GM20000 (cell line): ENCODE measurements around the gene DOCK8.

Experiments
- DNase-seq: peaks from one replicate; pipeline ENCODE4 v3.0.0; 2012; ENCODE audit warnings: low spot score
- CTCF ChIP-seq: IDR thresholded peaks from 2 replicates; pipeline ENCODE4 v1.5.1; 2012; ENCODE audit warnings: mild to moderate bottlenecking, control low read depth; ENCODE audit errors: extremely low read depth, missing control alignments

DOCK8 gene

GRCh38 chr9:251398-251797 lies 36.7 kb downstream of the DOCK8 start:
- no peak for DNase-seq
- TF ChIP-seq CTCF, result no peak

DNA sequence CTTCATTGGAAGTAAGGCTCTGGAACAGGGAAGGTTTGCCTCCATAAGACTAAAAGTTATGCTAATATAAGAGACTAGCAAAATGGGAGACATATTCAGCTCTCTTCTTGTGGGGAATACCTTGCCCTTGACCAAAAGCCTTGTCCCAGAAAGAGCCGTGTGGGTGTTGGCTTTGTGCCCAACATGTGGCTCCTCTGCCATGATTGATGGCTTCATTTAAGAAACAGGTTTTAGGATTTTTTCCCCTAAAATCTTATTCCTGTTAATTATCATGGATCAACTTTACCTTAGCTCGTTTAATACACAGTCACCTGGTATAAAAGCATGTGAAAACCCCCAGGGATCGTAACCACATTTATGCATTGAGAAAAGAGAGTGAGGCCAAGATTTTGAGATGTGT lies 38.9 kb downstream of the DOCK8 start:
- TF ChIP-seq CTCF, result no peak
- DNase-seq, result no peak

DNA sequence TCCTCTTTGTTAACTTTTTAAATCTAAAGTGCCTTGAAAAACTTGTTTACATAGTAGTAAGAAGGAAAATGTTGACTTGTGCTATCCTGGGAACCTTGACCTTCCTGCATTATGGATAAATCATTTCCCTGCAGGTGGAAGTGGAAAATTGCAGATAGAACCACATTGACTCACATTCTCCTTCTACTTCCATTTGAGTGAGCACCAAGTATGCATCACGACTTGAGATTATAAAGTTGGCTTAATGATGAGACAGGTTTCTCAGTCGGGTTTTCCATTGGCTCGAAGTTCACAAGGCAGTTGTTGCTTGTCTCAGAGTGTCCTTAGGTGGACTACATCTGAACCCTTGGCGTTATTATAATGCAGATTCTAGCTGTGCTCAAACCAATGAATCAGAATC lies 39.9 kb downstream of the DOCK8 start:
- no peak for DNase-seq
- no peak for TF ChIP-seq CTCF

GRCh38 chr9:257957-258356 lies 43.3 kb downstream of the DOCK8 start:
- no peak for DNase-seq
- no peak for TF ChIP-seq CTCF

- DNase-seq, result no peak
- TF ChIP-seq CTCF, result no peak
Measured at GRCh38 chr9:259405-260404, 45.0 kb downstream of the DOCK8 start.

GRCh38 chr9:264231-264630 lies 49.6 kb downstream of the DOCK8 start:
- TF ChIP-seq CTCF, result no peak
- no peak for DNase-seq

DNA sequence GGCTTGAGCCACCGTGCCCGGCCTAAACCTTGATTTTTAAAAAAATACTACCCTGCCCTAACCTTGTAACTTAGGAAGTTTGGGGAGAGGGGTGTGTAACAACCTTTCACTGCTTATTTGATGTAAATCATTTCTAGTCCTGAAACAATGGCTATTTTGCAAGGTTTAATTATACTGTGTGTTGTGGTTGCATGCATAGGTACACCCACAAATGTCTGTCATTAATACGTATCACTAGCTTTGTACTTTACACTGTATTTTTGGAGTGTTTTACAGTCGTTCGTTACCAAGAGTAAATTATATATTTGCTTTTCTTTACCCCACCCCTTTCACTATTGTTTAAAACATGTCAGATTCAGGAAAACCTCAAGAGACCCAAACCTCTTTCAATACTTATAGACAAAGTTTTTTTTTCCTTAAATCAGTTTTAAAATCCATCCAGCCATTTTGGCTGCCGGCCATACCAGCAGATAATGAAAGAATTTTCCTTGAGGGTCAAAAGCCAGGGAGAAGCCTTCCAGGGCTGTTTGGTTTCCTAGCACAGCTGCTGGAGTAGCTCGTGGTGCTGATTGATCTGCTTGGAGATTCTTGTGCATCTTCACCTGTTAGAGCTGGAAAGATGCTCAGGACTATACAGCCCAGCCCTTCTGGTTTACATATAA lies 50.7 kb downstream of the DOCK8 start:
- no peak for TF ChIP-seq CTCF
- no peak for DNase-seq
